ENCODE data around the gene FGD2. TPM values are rescaled to one million over a fixed set of nuclear protein-coding genes. Genes with fewer than 3 reads are reported as not detected.

FGD2 gene
- total and polyA plus RNA-seq, 9 of the 15 experiments (the other 6 are each of a cell fraction or from before 2014, with no cell fraction given): 0.09 TPM; not detected in 8

- no peak for TF ChIP-seq RBBP5 (IDR thresholded peaks at IDR 0.05; ENCODE audit: borderline replicate concordance, insufficient read depth, low read length, poor library complexity, severe bottlenecking)
- TF ChIP-seq, protein P1, sequence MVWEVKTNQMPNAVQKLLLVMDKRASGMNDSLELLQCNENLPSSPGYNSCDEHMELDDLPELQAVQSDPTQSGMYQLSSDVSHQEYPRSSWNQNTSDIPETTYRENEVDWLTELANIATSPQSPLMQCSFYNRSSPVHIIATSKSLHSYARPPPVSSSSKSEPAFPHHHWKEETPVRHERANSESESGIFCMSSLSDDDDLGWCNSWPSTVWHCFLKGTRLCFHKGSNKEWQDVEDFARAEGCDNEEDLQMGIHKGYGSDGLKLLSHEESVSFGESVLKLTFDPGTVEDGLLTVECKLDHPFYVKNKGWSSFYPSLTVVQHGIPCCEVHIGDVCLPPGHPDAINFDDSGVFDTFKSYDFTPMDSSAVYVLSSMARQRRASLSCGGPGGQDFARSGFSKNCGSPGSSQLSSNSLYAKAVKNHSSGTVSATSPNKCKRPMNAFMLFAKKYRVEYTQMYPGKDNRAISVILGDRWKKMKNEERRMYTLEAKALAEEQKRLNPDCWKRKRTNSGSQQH (CRISPR knock-in tag; IDR thresholded peaks at IDR 0.05): 0 out of 2 replicates have a peak, but pooled peaks have one; percentile 19
- 0 out of 6 replicates have a peak, but pooled peaks of 1 of the 3 experiments have one; percentile 4 for TF ChIP-seq CTCF (IDR thresholded peaks at IDR 0.05 in 2 of 3, conservative IDR thresholded peaks at IDR 0.05 in 1 of 3; ENCODE audit: insufficient read depth in 2 of 3, low read depth in 1 of 3, low read length in 3 of 3)
- 0 out of 2 replicates have a peak, but pooled peaks have one; percentile 15 for TF ChIP-seq HDAC2 (IDR thresholded peaks at IDR 0.05)
- no peak for TF ChIP-seq NR2C2 (CRISPR knock-in tag; IDR thresholded peaks at IDR 0.05)
- TF ChIP-seq NR2C2 (tag; IDR thresholded peaks at IDR 0.05): 0 out of 2 replicates have a peak, but pooled peaks have one; percentile 16
These were observed 67.1 kb downstream of the FGD2 start (continued) for GRCh38 chr6:37072526-37072925.
